K562 (cell line): ENCODE measurements around the gene LYZL6. TPM values are rescaled to one million over a fixed set of nuclear protein-coding genes. Genes with fewer than 3 reads are reported as not detected.

Experiments
- ATAC-seq: fragments of 200-7000 bp; cut with Tn5 transposase; 3 replicates; pipeline ENCODE4 v1.9.1; 2020; ENCODE audit warnings: moderate library complexity
- BruUV-seq: library from RNA; stranded (reverse); fragments of 400-500 nt; replicated peaks from 2 replicates; lab custom pipeline; 2021; lab: Mats Ljungman, UMichigan
- CTCF ChIA-PET: fragments of 300-600 bp; formaldehyde crosslinking; extraction: SDS; loops from one replicate; lab custom pipeline; 2021; ENCODE audit warnings: low intra/inter-chr PET ratio; lab: Yijun Ruan, JAX
- POLR2A ChIA-PET: fragments of 300-600, 350-650 bp; sonication (Branson Sonifier 250); formaldehyde crosslinking; extraction: SDS; loops from one replicate; lab custom pipeline; 2021; ENCODE audit warnings: antibody characterized with exemption, inconsistent platforms; lab: Yijun Ruan, JAX
- DNase-seq, 4 experiments: peaks; one replicate each; pipeline versions ENCODE4 v3.0.0 to v3.0.0-alpha.2; 2011 to 2018; ENCODE audit warnings: low spot score in 3 of 4, mixed read lengths in 3 of 4; ENCODE audit errors: extremely low read depth in 1 of 4
- FAIRE-seq: peaks from 2 replicates; lab custom pipeline; 2011; peaks lifted over from hg19 to GRCh38; lab: Jason Lieb, UNC
- H2AFZ ChIP-seq: 2 replicates; pipeline ENCODE4 v1.6.0; 2011; ENCODE audit warnings: low read depth, low read length, control low read depth, inconsistent platforms
- H3K27ac ChIP-seq: fragments of 200-600 bp; 3 replicates; pipeline ENCODE4 v1.8.0; 2011; ENCODE audit warnings: low read depth, mild to moderate bottlenecking, control low read depth, inconsistent platforms, low read length, moderate library complexity, mixed read lengths; ENCODE audit errors: extremely low read depth
- H3K27me3 ChIP-seq, 2 experiments: fragments of 300-600 bp in 1 of 2; 2 replicates in 1 of 2; 3 replicates in 1 of 2; pipeline versions ENCODE4 v1.6.0 to v1.8.0; 2011; ENCODE audit warnings: inconsistent platforms in 2 of 2, low read length in 2 of 2, mild to moderate bottlenecking in 1 of 2, mixed read lengths in 1 of 2, moderate library complexity in 1 of 2; ENCODE audit not compliant: control insufficient read depth in 2 of 2, insufficient read depth in 2 of 2
- H3K36me3 ChIP-seq: fragments of 300-600 bp; 3 replicates; pipeline ENCODE4 v1.8.0; 2011; ENCODE audit warnings: mild to moderate bottlenecking, low read length, inconsistent platforms; ENCODE audit not compliant: control insufficient read depth, insufficient read depth
- H3K4me1 ChIP-seq, 2 experiments: fragments of 200-600 bp in 1 of 2; replicated peaks in 1 of 2; 2 replicates in 1 of 2; 3 replicates in 1 of 2; pipeline versions ENCODE4 v1.5.1 to v1.8.0; 2011; ENCODE audit warnings: inconsistent platforms in 2 of 2, low read length in 2 of 2, mild to moderate bottlenecking in 1 of 2, mixed read lengths in 1 of 2, moderate library complexity in 1 of 2; ENCODE audit not compliant: control insufficient read depth in 2 of 2, insufficient read depth in 2 of 2
- H3K4me2 ChIP-seq: 2 replicates; pipeline ENCODE4 v1.6.1; 2011; ENCODE audit warnings: low read length, control low read depth, inconsistent platforms, mixed read lengths; ENCODE audit not compliant: insufficient read depth
- H3K4me3 ChIP-seq: fragments of 200-600 bp; sonication (generic), shearing (Covaris generic); 2 replicates; pipeline ENCODE4 v1.5.1; 2016; ENCODE audit warnings: control low read depth, inconsistent platforms
- H3K79me2 ChIP-seq: fragments of 200-600 bp; 3 replicates; pipeline ENCODE4 v1.8.0; 2011; ENCODE audit warnings: low read length, inconsistent platforms; ENCODE audit not compliant: control insufficient read depth, insufficient read depth
- H3K9ac ChIP-seq, 2 experiments: 2 replicates each; pipeline versions ENCODE4 v1.6.0 to v1.6.1; 2011; ENCODE audit warnings: low read depth in 2 of 2, low read length in 2 of 2, control low read depth in 1 of 2, inconsistent platforms in 1 of 2, mild to moderate bottlenecking in 1 of 2, mixed read lengths in 1 of 2; ENCODE audit not compliant: insufficient read depth in 1 of 2
- H3K9me1 ChIP-seq: one replicate; pipeline ENCODE4 v1.6.0; 2011; ENCODE audit warnings: inconsistent platforms, mild to moderate bottlenecking, low read length, moderate library complexity; ENCODE audit not compliant: control insufficient read depth, insufficient read depth
- H3K9me3 ChIP-seq: replicated peaks from 2 replicates; pipeline ENCODE4 v1.5.1; 2011; ENCODE audit warnings: low read depth, low read length, inconsistent platforms; ENCODE audit not compliant: control insufficient read depth, insufficient read depth
- H4K20me1 ChIP-seq: replicated peaks from 2 replicates; pipeline ENCODE4 v1.6.1; 2011; ENCODE audit warnings: low read length, inconsistent platforms, mixed read lengths; ENCODE audit not compliant: control insufficient read depth, insufficient read depth
- ZSCAN32 ChIP-seq: fragments of 450-650 bp; formaldehyde crosslinking; IDR thresholded peaks from 2 replicates; pipeline ENCODE4 v1.4.0; 2020; ENCODE audit warnings: mild to moderate bottlenecking, moderate library complexity
- WGBS: fragments of 100-300 bp; shearing (Covaris generic); methylation state at CpG from one replicate; pipeline ENCODE4 v1.1.6; 2016; ENCODE audit warnings: low coverage, mixed read lengths; ENCODE audit not compliant: insufficient coverage; ENCODE audit errors: missing lambda C conversion rate; 5-methylcytosine and 5-hydroxymethylcytosine counted together
- in situ Hi-C: fragments of 300-500 bp; cut with MboI; formaldehyde crosslinking; loops from 4 replicates; pipeline ENCODE4 v1.15.0; 2018; ENCODE audit warnings: inconsistent platforms, mixed read lengths
- intact Hi-C: fragments of 100-400 bp; cut with micrococcal nuclease; formaldehyde crosslinking; loops from 2 replicates; pipeline ENCODE4 v1.14.2; 2022
- polyA plus RNA-seq, 8 experiments: library from polyadenylated mRNA; depleted of rRNA in 4 of 8; stranded (reverse) in 5 of 8; unstranded in 3 of 8; fragments of >200 nt; fragmentation: Nextera tagmentation in 2 of 8; fragmentation: Illumina TruSeq in 1 of 8; extraction: Ambion mirVana in 2 of 8; extraction: Trizol in 1 of 8; gene quantifications; 2 replicates each; pipeline versions ENCODE4 v1.2.1 to v1.2.3, GENCODE V29; 2011 to 2014; ENCODE audit warnings: inconsistent platforms in 1 of 8, missing spikeins in 1 of 8
- total RNA-seq, 7 experiments: library from RNA; depleted of rRNA in 6 of 7; stranded (reverse); fragments of >200 nt in 6 of 7; fragmentation: Illumina TruSeq in 2 of 7; extraction: Trizol in 2 of 7; gene quantifications; 2 replicates each; pipeline versions ENCODE4 v1.2.1 to v1.2.3, GENCODE V29; 2011 to 2021; ENCODE audit warnings: low replicate concordance in 1 of 7
- TF ChIP-seq, protein P1 (sequence below), 3 experiments: IDR thresholded peaks in 2 of 3; conservative IDR thresholded peaks in 1 of 3; 2 replicates each; pipeline ENCODE4 v1.5.1; 2011 to 2012; ENCODE audit warnings: low read length in 3 of 3, mild to moderate bottlenecking in 3 of 3, control low read depth in 2 of 3, improper control_type of control experiment in 1 of 3, inconsistent platforms in 1 of 3, low read depth in 1 of 3, mixed read lengths in 1 of 3, moderate library complexity in 1 of 3; ENCODE audit not compliant: insufficient read depth in 2 of 3
- TF ChIP-seq, protein P2 (sequence below): IDR thresholded peaks from 2 replicates; pipeline ENCODE4 v1.6.1; 2011; ENCODE audit warnings: borderline replicate concordance, low read depth, mild to moderate bottlenecking, moderate library complexity, low read length; ENCODE audit not compliant: insufficient read depth, poor library complexity, severe bottlenecking

LYZL6 gene
- total and polyA plus RNA-seq, 9 of the 15 experiments (the other 6 are each of a cell fraction or from before 2014, with no cell fraction given) = not detected

DNA sequence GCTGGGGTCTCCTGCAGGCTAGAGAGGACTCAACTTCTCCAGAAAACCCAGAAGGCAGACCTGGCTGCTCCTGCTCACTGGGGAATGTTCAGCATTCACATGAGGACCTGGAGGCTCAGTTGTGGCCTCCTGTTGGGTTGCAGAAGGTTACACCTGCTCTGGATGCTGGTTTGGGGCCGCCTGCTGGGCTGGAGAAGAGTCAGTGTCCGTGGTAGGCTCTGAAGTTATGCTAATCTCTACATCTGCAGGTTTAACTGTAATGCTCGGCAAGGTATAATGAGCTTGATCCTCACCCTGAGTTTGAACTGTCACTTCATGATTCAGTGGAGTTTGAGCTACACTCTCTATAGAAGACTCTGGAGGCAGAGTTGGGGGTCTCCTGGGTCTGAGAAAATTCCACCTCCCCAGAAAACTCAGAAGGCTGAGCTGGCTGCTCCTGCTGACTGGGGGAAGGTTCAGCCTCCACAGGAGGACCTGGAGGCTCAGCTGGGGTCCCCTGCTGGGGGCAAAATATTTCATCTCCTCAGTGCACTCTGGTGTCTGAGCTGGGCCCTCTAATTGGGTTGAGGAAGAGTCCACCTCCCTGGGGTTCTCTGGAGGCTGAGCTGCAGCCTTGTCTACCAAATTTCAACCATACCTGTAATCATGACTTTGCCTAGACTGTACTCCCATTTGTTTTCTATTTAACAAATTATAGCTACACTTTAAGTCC lies 36.4 kb downstream of the LYZL6 start:
- Histone ChIP-seq H2AFZ (peak overlapping the region; percentile 27; the same call in 1 of the 2 replicates), H3K4me2 (no peak overlapping the region), H3K4me1 (peaks cover 8 to 17% of the 10 kb centered on the region in 2 experiments; a peak in 4 of 5 replicates), H3K4me3 (no peak overlapping the region), H3K79me2 (no peaks in the 10 kb centered on the region), H4K20me1 (no peaks in the 10 kb centered on the region), H3K9me1 (no peaks in the 10 kb centered on the region), H3K27me3 (no peaks in the 10 kb centered on the region)
- in situ Hi-C loops (no loop called here), intact Hi-C loops (no loop called here)
- BruUV-seq = no TSS peak
- ATAC-seq (peak; percentile 64), FAIRE-seq (no peak), DNase-seq (no peak)
- WGBS = 9% methylated on average over 3 of the region's 3 CpGs
- TF ChIP-seq, protein P1, sequence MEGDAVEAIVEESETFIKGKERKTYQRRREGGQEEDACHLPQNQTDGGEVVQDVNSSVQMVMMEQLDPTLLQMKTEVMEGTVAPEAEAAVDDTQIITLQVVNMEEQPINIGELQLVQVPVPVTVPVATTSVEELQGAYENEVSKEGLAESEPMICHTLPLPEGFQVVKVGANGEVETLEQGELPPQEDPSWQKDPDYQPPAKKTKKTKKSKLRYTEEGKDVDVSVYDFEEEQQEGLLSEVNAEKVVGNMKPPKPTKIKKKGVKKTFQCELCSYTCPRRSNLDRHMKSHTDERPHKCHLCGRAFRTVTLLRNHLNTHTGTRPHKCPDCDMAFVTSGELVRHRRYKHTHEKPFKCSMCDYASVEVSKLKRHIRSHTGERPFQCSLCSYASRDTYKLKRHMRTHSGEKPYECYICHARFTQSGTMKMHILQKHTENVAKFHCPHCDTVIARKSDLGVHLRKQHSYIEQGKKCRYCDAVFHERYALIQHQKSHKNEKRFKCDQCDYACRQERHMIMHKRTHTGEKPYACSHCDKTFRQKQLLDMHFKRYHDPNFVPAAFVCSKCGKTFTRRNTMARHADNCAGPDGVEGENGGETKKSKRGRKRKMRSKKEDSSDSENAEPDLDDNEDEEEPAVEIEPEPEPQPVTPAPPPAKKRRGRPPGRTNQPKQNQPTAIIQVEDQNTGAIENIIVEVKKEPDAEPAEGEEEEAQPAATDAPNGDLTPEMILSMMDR (IDR thresholded peaks at IDR 0.05 in 2 of 3, conservative IDR thresholded peaks at IDR 0.05 in 1 of 3; ENCODE audit: insufficient read depth in 2 of 3, low read depth in 1 of 3, low read length in 3 of 3) = peak in 1 of 3 experiments; percentile 23; a peak in 1 of 6 replicates
- TF ChIP-seq, protein P2, sequence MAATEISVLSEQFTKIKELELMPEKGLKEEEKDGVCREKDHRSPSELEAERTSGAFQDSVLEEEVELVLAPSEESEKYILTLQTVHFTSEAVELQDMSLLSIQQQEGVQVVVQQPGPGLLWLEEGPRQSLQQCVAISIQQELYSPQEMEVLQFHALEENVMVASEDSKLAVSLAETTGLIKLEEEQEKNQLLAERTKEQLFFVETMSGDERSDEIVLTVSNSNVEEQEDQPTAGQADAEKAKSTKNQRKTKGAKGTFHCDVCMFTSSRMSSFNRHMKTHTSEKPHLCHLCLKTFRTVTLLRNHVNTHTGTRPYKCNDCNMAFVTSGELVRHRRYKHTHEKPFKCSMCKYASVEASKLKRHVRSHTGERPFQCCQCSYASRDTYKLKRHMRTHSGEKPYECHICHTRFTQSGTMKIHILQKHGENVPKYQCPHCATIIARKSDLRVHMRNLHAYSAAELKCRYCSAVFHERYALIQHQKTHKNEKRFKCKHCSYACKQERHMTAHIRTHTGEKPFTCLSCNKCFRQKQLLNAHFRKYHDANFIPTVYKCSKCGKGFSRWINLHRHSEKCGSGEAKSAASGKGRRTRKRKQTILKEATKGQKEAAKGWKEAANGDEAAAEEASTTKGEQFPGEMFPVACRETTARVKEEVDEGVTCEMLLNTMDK = peak; percentile 38
- no peak for TF ChIP-seq ZSCAN32 (CRISPR knock-in tag)
- TF ChIP-seq, all 486 proteins: peak for 2
- ChIA-PET POLR2A (interaction anchor here (0.6 to 2.4 kb wide), 2 partner anchors 9 to 48 kb away, joined by 3 to 7 read pairs; no protein-coding TSS in a partner anchor), CTCF (no interaction called here)
- H3K27ac ChIP-seq = no peak overlapping the region
- H3K9ac ChIP-seq = no peak overlapping the region
- H3K36me3 ChIP-seq = no peaks in the 10 kb centered on the region
- H3K9me3 ChIP-seq = no peaks in the 10 kb centered on the region
